ENCODE measurements around the gene RGS11. TPM values are rescaled to one million over a fixed set of nuclear protein-coding genes. Genes with fewer than 3 reads are reported as not detected.

RGS11 gene
- total RNA-seq, 1 experiment from 2014 or later: not detected

DNA sequence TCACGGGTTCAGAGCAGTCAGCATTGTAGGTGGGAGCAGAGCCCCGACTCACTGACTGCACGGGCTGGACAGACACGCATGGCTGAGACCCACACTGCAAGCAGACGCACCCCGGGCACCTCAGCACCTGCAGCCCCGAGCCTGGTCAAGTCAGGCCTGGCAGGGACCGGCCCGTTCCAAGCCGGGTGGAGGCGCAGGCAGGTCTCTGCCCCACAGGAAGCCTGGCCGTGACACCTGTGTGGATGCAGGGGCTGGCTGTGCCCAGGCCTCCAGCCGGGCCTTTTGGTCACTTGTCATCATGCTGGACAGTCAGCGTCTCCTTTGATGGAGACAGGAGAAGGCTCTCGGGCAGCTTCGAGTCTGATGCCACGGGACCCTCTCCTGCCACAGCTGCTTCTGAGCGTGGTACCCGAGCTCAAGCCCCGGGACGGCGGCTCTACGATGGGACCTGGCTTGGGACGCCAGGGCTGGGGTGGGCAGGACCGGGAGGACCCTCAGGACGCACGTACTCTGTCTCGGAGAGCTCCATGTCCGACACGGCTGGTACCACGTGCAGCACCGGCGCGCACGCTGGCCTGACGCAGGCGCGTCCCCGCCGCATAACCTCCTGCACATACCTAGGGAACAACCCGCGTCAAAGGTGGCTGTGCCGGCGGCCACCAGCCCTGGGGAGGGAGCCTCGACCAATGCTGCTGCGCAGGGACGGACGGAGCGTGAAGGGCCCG lies 15.1 kb upstream of the RGS11 start:
- Histone ChIP-seq H3K27ac (ENCODE audit: low read length) (no peak overlapping the region), H3K9me3 (ENCODE audit: low read length) (no peaks in the 10 kb centered on the region), H3K36me3 (ENCODE audit: insufficient read depth, low read length) (no peaks in the 10 kb centered on the region), H3K9me2 (replicated peaks; ENCODE audit: insufficient read depth, low read length) (no peaks in the 10 kb centered on the region), H3K9ac (ENCODE audit: low read length) (no peak overlapping the region), H3K79me2 (ENCODE audit: low read length) (no peaks in the 10 kb centered on the region), H4K20me1 (ENCODE audit: insufficient read depth, low read depth, low read length) (no peaks in the 10 kb centered on the region), H2AFZ (ENCODE audit: low read length) (no peak overlapping the region), H3K27me3 (ENCODE audit: low read length) (no peaks in the 10 kb centered on the region), H3K4me2 (ENCODE audit: low read depth, low read length, poor library complexity, severe bottlenecking) (no peak overlapping the region), H3K4me3 (ENCODE audit: low read length) (no peak overlapping the region), H3K4me1 (ENCODE audit: low read length) (no peaks in the 10 kb centered on the region)
- DNase-seq: no peak

DNA sequence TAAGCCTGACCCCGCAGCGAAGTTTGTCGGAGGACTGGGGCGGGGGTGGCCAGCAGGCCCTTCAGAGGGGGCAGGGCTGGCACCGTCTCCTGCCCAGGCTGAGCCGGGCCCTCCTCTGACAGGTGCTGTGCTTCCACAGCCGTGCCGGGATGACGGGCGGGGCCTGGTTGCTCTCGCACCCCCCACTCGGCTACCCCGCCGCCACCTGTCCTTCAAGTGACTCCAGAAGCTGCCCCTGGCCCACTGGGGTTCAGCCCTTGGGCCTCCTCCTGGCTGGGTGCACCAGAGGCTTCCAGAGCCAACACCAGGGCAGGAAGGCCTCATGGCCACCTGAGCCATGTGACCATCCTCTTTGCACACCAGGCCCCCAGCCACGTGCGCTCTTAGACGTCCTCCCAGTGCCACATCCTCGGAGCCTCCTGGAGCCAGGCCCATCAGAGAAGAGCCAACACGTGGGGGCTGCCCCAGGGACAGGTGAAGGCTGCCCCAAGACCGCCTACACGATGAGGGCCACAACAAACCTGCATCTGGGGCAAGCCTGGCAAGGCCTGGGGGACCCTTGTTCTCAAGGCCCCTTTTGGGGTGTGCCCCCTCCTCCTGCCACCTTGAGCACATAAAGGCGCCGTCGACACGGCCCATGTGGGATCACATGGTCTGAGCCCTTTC lies 14.4 kb upstream of the RGS11 start:
- Histone ChIP-seq H3K4me2 (ENCODE audit: low read depth, low read length, poor library complexity, severe bottlenecking) (no peak overlapping the region), H3K9ac (ENCODE audit: low read length) (no peak overlapping the region), H3K4me1 (ENCODE audit: low read length) (no peaks in the 10 kb centered on the region), H3K9me2 (replicated peaks; ENCODE audit: insufficient read depth, low read length) (no peaks in the 10 kb centered on the region), H3K27ac (ENCODE audit: low read length) (no peak overlapping the region), H2AFZ (ENCODE audit: low read length) (no peak overlapping the region), H4K20me1 (ENCODE audit: insufficient read depth, low read depth, low read length) (no peaks in the 10 kb centered on the region), H3K79me2 (ENCODE audit: low read length) (no peaks in the 10 kb centered on the region), H3K36me3 (ENCODE audit: insufficient read depth, low read length) (no peaks in the 10 kb centered on the region), H3K27me3 (ENCODE audit: low read length) (no peaks in the 10 kb centered on the region), H3K9me3 (ENCODE audit: low read length) (no peaks in the 10 kb centered on the region), H3K4me3 (ENCODE audit: low read length) (no peak overlapping the region)
- DNase-seq: no peak

DNA sequence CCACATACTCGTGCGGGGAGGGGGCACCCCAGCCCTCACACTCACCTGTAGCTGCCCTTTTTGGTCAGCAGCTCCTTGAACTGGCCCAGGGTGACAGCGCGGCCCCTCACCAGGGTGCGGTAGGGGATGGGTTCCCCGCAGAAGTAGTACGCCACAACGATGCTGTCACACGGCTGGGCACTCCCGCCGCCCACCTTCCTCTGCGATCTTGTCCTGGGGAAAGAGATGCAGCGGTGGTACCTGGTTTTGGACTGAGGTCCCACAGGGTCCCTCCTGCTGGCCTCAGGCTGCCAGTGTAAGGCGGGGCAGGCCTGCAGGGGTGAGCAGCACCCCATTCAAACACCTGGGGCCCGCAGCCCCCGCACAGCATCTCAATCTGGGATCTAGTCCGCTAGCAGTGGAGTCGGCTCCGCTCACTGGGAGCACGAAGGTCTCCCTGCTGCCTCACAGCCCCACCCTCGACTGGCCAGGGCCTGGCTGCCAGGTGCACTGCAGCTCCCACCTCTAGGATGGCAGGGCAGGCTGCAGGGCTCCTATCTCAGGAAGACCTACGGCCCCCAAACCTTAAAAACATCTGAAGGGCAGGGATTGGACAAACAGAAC lies 13.8 kb upstream of the RGS11 start:
- Histone ChIP-seq H3K9ac (ENCODE audit: low read length) (no peak overlapping the region), H3K4me2 (ENCODE audit: low read depth, low read length, poor library complexity, severe bottlenecking) (no peak overlapping the region), H3K36me3 (ENCODE audit: insufficient read depth, low read length) (no peaks in the 10 kb centered on the region), H3K4me1 (ENCODE audit: low read length) (no peaks in the 10 kb centered on the region), H3K27me3 (ENCODE audit: low read length) (no peaks in the 10 kb centered on the region), H2AFZ (ENCODE audit: low read length) (no peak overlapping the region), H3K9me2 (replicated peaks; ENCODE audit: insufficient read depth, low read length) (no peaks in the 10 kb centered on the region), H3K27ac (ENCODE audit: low read length) (no peak overlapping the region), H3K4me3 (ENCODE audit: low read length) (no peak overlapping the region), H3K9me3 (ENCODE audit: low read length) (no peaks in the 10 kb centered on the region), H3K79me2 (ENCODE audit: low read length) (no peaks in the 10 kb centered on the region), H4K20me1 (ENCODE audit: insufficient read depth, low read depth, low read length) (no peaks in the 10 kb centered on the region)
- DNase-seq: no peak

DNA sequence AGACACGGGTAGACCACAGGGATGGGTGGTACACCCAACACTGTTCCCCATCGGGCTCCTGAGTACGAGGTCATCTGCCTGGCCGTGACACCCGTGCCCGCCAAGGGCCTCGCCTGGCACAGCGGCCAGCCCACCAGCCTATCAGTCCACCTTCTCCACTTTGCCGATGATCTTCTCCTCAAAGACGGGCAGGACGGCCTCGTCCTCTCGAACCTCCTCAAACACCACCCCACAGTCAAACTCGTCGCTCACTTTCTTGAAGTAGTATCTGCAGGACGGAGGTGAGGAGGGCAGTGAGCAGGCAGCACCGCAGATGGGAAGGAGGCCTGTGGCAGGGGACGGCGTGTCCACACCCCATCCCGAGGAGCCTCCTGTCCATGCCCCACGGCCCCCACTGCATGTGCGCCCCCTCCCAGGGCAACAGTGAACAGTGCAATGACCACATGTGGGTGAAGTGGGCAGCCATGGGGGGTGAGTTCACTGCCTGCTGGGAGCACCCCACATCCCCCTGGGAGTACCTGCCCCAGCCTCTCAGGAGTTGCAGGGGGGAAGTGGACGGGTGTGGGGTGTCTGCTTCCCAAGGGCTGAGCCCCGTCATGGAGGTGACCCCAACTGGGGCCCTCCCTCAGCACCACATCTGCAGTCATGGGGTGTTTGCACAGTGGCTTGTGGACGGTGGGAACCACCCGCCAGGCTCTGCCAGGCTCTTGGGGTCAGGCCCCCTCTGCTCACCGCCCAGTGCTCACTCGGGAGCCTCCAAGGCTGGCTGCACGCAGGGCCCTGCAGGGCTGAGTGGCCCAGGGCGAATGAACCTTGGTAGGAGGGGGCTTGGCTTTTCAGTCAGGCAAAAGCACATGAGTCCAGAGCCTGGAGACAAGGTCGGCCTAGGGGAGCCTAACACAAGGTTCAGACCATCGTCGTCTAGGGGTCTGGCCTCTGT lies 12.5 kb upstream of the RGS11 start:
- DNase-seq: no peak
- Histone ChIP-seq H3K9me3 (ENCODE audit: low read length) (no peaks in the 10 kb centered on the region), H3K4me2 (ENCODE audit: low read depth, low read length, poor library complexity, severe bottlenecking) (no peak overlapping the region), H3K27ac (ENCODE audit: low read length) (no peak overlapping the region), H3K27me3 (ENCODE audit: low read length) (no peaks in the 10 kb centered on the region), H3K9me2 (replicated peaks; ENCODE audit: insufficient read depth, low read length) (no peaks in the 10 kb centered on the region), H4K20me1 (ENCODE audit: insufficient read depth, low read depth, low read length) (no peaks in the 10 kb centered on the region), H3K4me3 (ENCODE audit: low read length) (no peak overlapping the region), H3K9ac (ENCODE audit: low read length) (no peak overlapping the region), H3K36me3 (ENCODE audit: insufficient read depth, low read length) (no peaks in the 10 kb centered on the region), H2AFZ (ENCODE audit: low read length) (no peak overlapping the region), H3K79me2 (ENCODE audit: low read length) (no peaks in the 10 kb centered on the region), H3K4me1 (ENCODE audit: low read length) (no peaks in the 10 kb centered on the region)

DNA sequence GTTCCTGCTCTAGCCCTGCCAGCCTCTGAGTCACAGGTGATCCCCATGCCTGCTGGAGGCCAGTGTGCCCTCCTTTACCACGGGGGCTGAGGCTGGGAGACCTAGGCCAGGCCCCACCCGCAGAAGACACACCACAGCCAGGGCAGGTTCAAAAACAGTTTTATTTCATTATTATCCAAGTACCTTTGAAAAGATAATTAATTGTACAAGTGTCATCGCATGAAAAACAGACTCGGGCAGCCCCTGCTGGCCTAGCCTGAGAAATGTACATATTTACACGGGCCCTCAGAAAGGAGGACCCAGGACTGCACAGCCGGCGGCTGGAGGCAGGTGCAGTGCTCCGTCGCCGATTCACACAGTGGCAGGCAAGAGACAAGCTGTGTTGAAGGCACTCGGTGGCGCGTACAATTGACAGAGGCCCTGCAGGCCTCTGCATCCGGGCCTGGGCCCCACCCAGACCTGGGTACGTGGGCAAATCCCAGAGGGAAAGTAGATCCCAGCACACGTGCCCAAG lies 11.6 kb upstream of the RGS11 start:
- DNase-seq: peak; percentile 66
- H3K27ac ChIP-seq (ENCODE audit: low read length): no peak overlapping the region
- H3K9me2 ChIP-seq (replicated peaks; ENCODE audit: insufficient read depth, low read length): no peaks in the 10 kb centered on the region
- no peak overlapping the region for H3K4me2 ChIP-seq (ENCODE audit: low read depth, low read length, poor library complexity, severe bottlenecking)
- no peaks in the 10 kb centered on the region for H3K36me3 ChIP-seq (ENCODE audit: insufficient read depth, low read length)
- H3K9ac ChIP-seq (ENCODE audit: low read length): no peak overlapping the region
- no peak overlapping the region for H2AFZ ChIP-seq (ENCODE audit: low read length)
- H3K9me3 ChIP-seq (ENCODE audit: low read length): no peaks in the 10 kb centered on the region
- no peaks in the 10 kb centered on the region for H3K79me2 ChIP-seq (ENCODE audit: low read length)
- H4K20me1 ChIP-seq (ENCODE audit: insufficient read depth, low read depth, low read length): no peaks in the 10 kb centered on the region
- no peaks in the 10 kb centered on the region for H3K27me3 ChIP-seq (ENCODE audit: low read length)
- no peak overlapping the region for H3K4me3 ChIP-seq (ENCODE audit: low read length)
- no peaks in the 10 kb centered on the region for H3K4me1 ChIP-seq (ENCODE audit: low read length)

DNA sequence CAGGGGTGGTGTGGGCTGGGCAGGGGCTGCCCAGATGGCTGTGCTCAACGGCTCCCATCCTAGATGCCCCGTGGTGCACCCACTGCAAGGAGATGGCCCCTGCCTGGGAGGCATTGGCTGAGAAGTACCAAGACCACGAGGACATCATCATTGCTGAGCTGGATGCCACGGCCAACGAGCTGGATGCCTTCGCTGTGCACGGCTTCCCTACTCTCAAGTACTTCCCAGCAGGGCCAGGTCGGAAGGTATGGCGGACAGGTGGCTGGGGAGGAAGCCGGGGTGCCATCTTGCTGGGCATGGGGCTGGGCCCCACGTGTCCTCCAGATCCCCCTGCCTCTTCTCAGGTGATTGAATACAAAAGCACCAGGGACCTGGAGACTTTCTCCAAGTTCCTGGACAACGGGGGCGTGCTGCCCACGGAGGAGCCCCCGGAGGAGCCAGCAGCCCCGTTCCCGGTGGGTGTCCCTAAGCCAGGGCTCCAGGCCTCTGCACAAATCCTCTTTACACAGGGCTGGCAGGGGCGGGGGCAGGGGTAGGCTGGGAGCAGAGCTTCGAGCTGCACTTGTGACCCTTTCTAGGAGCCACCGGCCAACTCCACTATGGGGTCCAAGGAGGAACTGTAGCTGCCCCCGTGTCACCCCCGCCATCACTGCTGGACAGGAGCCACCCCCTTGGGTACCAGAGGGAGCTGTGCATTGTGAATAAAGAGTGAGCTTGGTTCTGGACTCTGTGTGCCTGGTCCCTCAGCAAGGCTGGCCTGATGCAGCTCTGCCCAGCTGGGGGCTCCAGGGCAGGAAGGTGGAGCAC lies 10.9 kb upstream of the RGS11 start:
- Histone ChIP-seq H3K27ac (ENCODE audit: low read length) (no peak overlapping the region), H2AFZ (ENCODE audit: low read length) (no peak overlapping the region), H3K4me2 (ENCODE audit: low read depth, low read length, poor library complexity, severe bottlenecking) (no peak overlapping the region), H4K20me1 (ENCODE audit: insufficient read depth, low read depth, low read length) (no peaks in the 10 kb centered on the region), H3K9me3 (ENCODE audit: low read length) (no peaks in the 10 kb centered on the region), H3K4me3 (ENCODE audit: low read length) (no peak overlapping the region), H3K36me3 (ENCODE audit: insufficient read depth, low read length) (no peaks in the 10 kb centered on the region), H3K79me2 (ENCODE audit: low read length) (no peaks in the 10 kb centered on the region), H3K27me3 (ENCODE audit: low read length) (no peaks in the 10 kb centered on the region), H3K9ac (ENCODE audit: low read length) (no peak overlapping the region), H3K4me1 (ENCODE audit: low read length) (no peaks in the 10 kb centered on the region), H3K9me2 (replicated peaks; ENCODE audit: insufficient read depth, low read length) (no peaks in the 10 kb centered on the region)
- DNase-seq: no peak

DNA sequence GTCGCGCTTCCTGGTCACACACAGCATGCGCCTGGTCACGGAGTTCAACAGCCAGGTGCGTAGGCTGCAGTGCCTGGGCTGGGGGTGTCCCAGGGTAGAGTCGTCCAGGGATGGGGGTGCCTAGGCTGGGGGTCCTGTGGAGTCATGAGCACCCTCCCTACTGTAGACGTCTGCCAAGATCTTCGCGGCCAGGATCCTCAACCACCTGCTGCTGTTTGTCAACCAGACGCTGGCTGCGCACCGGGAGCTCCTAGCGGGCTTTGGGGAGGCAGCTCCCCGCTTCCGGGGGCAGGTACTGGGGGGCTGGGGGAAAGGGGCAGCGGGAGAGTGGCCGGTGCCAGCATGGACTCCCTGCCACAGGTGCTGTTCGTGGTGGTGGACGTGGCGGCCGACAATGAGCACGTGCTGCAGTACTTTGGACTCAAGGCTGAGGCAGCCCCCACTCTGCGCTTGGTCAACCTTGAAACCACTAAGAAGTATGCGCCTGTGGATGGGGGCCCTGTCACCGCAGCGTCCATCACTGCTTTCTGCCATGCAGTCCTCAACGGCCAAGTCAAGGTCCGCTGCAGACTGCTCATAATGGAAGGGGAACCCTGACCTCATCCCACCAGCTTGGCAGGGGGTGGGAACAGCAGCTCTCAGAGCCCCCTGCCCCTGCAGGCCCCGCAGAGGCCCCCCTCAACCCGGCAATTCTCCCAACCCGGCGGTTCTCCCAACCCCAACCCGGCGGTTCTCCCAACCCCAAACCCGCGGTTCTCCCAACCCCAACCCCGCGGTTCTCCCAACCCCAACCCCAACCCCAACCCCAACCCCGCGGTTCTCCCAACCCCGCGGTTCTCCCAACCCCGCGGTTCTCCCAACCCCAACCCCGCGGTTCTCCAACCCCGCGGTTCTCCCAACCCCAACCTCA lies 9.7 kb upstream of the RGS11 start:
- H3K4me3 ChIP-seq (ENCODE audit: low read length): no peak overlapping the region

More for the DNA sequence above, 9.7 kb upstream of the RGS11 start:
- H3K9me2 ChIP-seq (replicated peaks; ENCODE audit: insufficient read depth, low read length): no peaks in the 10 kb centered on the region
- no peak overlapping the region for H3K9ac ChIP-seq (ENCODE audit: low read length)
- H3K27me3 ChIP-seq (ENCODE audit: low read length): no peaks in the 10 kb centered on the region
- no peak overlapping the region for H3K4me2 ChIP-seq (ENCODE audit: low read depth, low read length, poor library complexity, severe bottlenecking)
- no peak overlapping the region for H3K27ac ChIP-seq (ENCODE audit: low read length)
- no peaks in the 10 kb centered on the region for H3K9me3 ChIP-seq (ENCODE audit: low read length)
- no peak overlapping the region for H2AFZ ChIP-seq (ENCODE audit: low read length)
- H4K20me1 ChIP-seq (ENCODE audit: insufficient read depth, low read depth, low read length): no peaks in the 10 kb centered on the region
- no peak for DNase-seq
- H3K79me2 ChIP-seq (ENCODE audit: low read length): no peaks in the 10 kb centered on the region
- H3K36me3 ChIP-seq (ENCODE audit: insufficient read depth, low read length): no peaks in the 10 kb centered on the region
- no peaks in the 10 kb centered on the region for H3K4me1 ChIP-seq (ENCODE audit: low read length)
